Measurements from ENCODE around the gene ZNF205.

The ZNF205 gene

DNA sequence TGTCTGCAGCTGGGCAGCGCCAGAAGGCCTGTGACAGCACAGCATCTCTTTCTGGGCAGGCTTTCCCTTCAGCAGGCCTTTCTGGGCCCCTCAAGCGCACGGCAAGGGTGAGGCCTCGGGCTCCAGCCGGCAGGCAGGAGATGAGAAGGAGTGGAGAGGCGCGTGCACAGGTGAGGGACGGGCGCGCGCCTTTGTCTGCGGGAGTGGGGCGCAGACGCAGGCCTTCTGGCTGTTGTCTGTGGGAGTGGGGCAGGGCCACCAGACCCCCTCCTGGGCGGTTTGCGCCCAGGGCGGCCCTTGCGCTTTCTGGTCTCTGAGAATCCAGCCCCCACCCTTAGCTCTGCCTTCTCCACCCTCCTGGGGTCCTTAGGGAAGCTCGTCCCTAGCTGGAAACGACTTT, 6.5 kb downstream of the ZNF205 start:
- TF ChIP-seq, protein P1, sequence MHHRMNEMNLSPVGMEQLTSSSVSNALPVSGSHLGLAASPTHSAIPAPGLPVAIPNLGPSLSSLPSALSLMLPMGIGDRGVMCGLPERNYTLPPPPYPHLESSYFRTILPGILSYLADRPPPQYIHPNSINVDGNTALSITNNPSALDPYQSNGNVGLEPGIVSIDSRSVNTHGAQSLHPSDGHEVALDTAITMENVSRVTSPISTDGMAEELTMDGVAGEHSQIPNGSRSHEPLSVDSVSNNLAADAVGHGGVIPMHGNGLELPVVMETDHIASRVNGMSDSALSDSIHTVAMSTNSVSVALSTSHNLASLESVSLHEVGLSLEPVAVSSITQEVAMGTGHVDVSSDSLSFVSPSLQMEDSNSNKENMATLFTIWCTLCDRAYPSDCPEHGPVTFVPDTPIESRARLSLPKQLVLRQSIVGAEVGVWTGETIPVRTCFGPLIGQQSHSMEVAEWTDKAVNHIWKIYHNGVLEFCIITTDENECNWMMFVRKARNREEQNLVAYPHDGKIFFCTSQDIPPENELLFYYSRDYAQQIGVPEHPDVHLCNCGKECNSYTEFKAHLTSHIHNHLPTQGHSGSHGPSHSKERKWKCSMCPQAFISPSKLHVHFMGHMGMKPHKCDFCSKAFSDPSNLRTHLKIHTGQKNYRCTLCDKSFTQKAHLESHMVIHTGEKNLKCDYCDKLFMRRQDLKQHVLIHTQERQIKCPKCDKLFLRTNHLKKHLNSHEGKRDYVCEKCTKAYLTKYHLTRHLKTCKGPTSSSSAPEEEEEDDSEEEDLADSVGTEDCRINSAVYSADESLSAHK (tag by site-specific recombination; IDR thresholded peaks at IDR 0.05), result 0 out of 2 replicates have a peak, but pooled peaks have one; percentile 1
- TF ChIP-seq ZNF248 (tag by site-specific recombination; IDR thresholded peaks at IDR 0.05), result no peak

DNA sequence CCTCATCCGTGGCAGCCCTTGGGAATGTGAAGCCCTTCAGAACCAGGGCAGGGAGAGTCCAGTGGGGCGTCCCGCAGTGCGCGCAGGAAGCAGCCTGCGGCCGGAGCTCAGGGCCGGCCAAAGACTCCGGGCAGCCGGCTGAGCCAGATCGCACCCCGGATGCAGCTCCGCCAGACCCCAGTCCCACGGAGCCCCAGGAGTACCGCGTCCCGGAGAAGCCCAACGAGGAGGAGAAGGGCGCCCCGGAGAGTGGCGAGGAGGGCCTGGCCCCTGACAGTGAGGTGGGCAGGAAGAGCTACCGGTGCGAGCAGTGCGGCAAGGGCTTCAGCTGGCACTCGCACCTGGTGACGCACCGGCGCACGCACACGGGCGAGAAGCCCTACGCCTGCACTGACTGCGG, 6.9 kb downstream of the ZNF205 start:
- H3K36me3 ChIP-seq (ENCODE audit: control insufficient read depth in 2 of 2, insufficient read depth in 1 of 2, low read length in 2 of 2), result peaks cover 0 to 61% of the 10 kb centered on the region in 2 experiments; a peak in 2 of 3 replicates
- CTCF ChIA-PET, result interaction anchor here (1.0 to 1.8 kb wide), 2 partner anchors 10 to 15 kb away, joined by 6 to 9 read pairs; no protein-coding TSS in a partner anchor
- TF ChIP-seq, protein P2, sequence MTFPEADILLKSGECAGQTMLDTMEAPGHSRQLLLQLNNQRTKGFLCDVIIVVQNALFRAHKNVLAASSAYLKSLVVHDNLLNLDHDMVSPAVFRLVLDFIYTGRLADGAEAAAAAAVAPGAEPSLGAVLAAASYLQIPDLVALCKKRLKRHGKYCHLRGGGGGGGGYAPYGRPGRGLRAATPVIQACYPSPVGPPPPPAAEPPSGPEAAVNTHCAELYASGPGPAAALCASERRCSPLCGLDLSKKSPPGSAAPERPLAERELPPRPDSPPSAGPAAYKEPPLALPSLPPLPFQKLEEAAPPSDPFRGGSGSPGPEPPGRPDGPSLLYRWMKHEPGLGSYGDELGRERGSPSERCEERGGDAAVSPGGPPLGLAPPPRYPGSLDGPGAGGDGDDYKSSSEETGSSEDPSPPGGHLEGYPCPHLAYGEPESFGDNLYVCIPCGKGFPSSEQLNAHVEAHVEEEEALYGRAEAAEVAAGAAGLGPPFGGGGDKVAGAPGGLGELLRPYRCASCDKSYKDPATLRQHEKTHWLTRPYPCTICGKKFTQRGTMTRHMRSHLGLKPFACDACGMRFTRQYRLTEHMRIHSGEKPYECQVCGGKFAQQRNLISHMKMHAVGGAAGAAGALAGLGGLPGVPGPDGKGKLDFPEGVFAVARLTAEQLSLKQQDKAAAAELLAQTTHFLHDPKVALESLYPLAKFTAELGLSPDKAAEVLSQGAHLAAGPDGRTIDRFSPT (tag by site-specific recombination; IDR thresholded peaks at IDR 0.05), result no peak
- TF ChIP-seq ZNF10 (tag by site-specific recombination; IDR thresholded peaks at IDR 0.05) (no peak), ZNF426 (tag by site-specific recombination; IDR thresholded peaks at IDR 0.05) (no peak), YY1 (tag by site-specific recombination; IDR thresholded peaks at IDR 0.05) (no peak), ZFHX2 (tag by site-specific recombination; conservative IDR thresholded peaks at IDR 0.05) (no peak), ZSCAN16 (tag by site-specific recombination; IDR thresholded peaks at IDR 0.05) (no peak)
- no peak overlapping the region for H3K4me3 ChIP-seq (ENCODE audit: low read depth, low read length)
- H3K27ac ChIP-seq (ENCODE audit: extremely low read depth, low read depth, low read length), result no peak overlapping the region
- POLR2A ChIA-PET, result interaction anchor here (1.3 to 1.4 kb wide), 3 partner anchors 10 to 84 kb away, joined by 3 to 6 read pairs (median 3); partner anchors contain the start of gene ZNF213
- no peaks in the 10 kb centered on the region for H3K4me1 ChIP-seq (ENCODE audit: control insufficient read depth, insufficient read depth, low read length)
- no peaks in the 10 kb centered on the region for H3K9me3 ChIP-seq (ENCODE audit: control insufficient read depth, insufficient read depth, low read depth, low read length)

More for the DNA sequence above, 6.5 kb downstream of the ZNF205 start:
- Histone ChIP-seq H3K9me3 (ENCODE audit: control insufficient read depth, insufficient read depth, low read depth, low read length) (no peaks in the 10 kb centered on the region), H3K4me1 (ENCODE audit: control insufficient read depth, insufficient read depth, low read length) (no peaks in the 10 kb centered on the region), H3K27ac (ENCODE audit: extremely low read depth, low read depth, low read length) (no peak overlapping the region), H3K4me3 (ENCODE audit: low read depth, low read length) (no peak overlapping the region), H3K36me3 (ENCODE audit: control insufficient read depth in 2 of 2, insufficient read depth in 1 of 2, low read length in 2 of 2) (peaks cover 0 to 65% of the 10 kb centered on the region in 2 experiments; a peak in 2 of 3 replicates)
- ChIA-PET POLR2A (interaction anchor here (1.3 to 1.4 kb wide), 3 partner anchors 10 to 84 kb away, joined by 3 to 6 read pairs (median 3); no protein-coding TSS in a partner anchor), CTCF (interaction anchor here (1.0 kb wide), 1 partner anchor 15 kb away, joined by 6 read pairs; no protein-coding TSS in a partner anchor)

DNA sequence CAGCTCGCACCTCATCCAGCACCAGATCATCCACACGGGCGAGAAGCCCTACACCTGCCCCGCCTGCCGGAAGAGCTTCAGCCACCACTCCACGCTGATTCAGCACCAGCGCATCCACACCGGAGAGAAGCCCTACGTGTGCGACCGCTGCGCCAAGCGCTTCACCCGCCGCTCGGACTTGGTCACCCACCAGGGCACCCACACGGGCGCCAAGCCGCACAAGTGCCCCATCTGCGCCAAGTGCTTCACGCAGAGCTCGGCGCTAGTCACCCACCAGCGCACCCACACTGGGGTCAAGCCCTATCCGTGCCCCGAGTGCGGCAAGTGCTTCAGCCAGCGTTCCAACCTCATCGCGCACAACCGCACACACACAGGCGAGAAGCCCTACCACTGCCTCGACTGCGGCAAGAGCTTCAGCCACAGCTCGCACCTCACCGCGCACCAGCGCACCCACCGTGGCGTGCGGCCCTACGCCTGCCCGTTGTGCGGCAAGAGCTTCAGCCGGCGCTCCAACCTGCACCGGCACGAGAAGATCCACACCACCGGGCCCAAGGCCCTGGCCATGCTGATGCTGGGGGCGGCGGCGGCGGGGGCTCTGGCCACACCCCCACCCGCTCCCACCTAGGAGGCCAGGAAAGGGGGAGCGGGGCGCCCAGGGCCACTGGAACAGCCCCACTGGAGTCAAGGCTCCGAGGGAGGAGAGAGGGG, 7.5 kb downstream of the ZNF205 start:
- POLR2A ChIA-PET, result interaction anchor here (1.4 to 2.2 kb wide), 2 partner anchors 10 to 15 kb away, joined by 3 to 6 read pairs; partner anchors contain the start of gene ZNF213
- TF ChIP-seq GLIS1 (tag by site-specific recombination; IDR thresholded peaks at IDR 0.05) (no peak), ZNF510 (tag by site-specific recombination; IDR thresholded peaks at IDR 0.05; ENCODE audit: insufficient replicate concordance) (no peak), MEIS1 (CRISPR knock-in tag; IDR thresholded peaks at IDR 0.05; ENCODE audit: borderline replicate concordance) (no peak), ZNF114 (tag by site-specific recombination; IDR thresholded peaks at IDR 0.05) (no peak), TRIM28 (IDR thresholded peaks at IDR 0.05; ENCODE audit: borderline replicate concordance, low read length) (no peak), ZNF747 (tag by site-specific recombination; IDR thresholded peaks at IDR 0.05) (no peak), ZNF221 (tag by site-specific recombination; IDR thresholded peaks at IDR 0.05; ENCODE audit: borderline replicate concordance) (no peak), YY1 (tag by site-specific recombination; IDR thresholded peaks at IDR 0.05) (no peak), OSR2 (tag by site-specific recombination; IDR thresholded peaks at IDR 0.05) (no peak), ZBTB20 (tag by site-specific recombination; IDR thresholded peaks at IDR 0.05) (no peak), ZSCAN30 (tag by site-specific recombination; IDR thresholded peaks at IDR 0.05) (no peak), KLF8 (tag by site-specific recombination; IDR thresholded peaks at IDR 0.05) (no peak), ZNF514 (tag by site-specific recombination; IDR thresholded peaks at IDR 0.05) (no peak)
- Histone ChIP-seq H3K4me1 (ENCODE audit: control insufficient read depth, insufficient read depth, low read length) (no peaks in the 10 kb centered on the region), H3K27ac (ENCODE audit: extremely low read depth, low read depth, low read length) (no peak overlapping the region), H3K36me3 (ENCODE audit: control insufficient read depth in 2 of 2, insufficient read depth in 1 of 2, low read length in 2 of 2) (peaks cover 0 to 55% of the 10 kb centered on the region in 2 experiments; a peak in 2 of 3 replicates), H3K4me3 (ENCODE audit: low read depth, low read length) (no peak overlapping the region), H3K9me3 (ENCODE audit: control insufficient read depth, insufficient read depth, low read depth, low read length) (no peaks in the 10 kb centered on the region)
- CTCF ChIA-PET, result interaction anchor here (1.8 kb wide), 1 partner anchor 10 kb away, joined by 9 read pairs; no protein-coding TSS in a partner anchor
